Measurements from ENCODE around the gene FXN.

DNA sequence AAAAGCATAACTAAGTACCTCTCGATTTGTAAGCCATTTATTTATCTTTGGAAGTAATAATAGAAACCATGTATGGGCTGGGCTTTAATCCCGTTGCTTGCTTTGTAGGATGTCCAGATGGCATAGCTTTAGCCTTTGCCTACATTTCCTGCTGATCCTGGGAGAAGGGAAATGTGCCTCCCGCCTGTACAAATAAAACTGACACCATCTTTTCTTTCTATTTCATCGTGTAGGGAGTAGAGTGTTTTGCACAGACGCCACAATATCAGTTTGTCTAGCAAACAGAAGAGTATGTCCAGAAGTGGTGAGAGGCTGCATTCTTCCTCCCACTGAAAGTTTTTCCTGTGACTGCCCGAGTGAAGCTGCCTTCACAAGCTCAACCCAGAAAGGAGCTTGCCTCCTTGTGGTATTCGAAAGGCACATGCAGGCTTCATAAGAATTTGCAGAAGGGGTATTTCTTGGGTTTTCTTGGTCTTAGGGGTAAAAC lies 113.8 kb downstream of the FXN start:
- TF ChIP-seq, protein P1, sequence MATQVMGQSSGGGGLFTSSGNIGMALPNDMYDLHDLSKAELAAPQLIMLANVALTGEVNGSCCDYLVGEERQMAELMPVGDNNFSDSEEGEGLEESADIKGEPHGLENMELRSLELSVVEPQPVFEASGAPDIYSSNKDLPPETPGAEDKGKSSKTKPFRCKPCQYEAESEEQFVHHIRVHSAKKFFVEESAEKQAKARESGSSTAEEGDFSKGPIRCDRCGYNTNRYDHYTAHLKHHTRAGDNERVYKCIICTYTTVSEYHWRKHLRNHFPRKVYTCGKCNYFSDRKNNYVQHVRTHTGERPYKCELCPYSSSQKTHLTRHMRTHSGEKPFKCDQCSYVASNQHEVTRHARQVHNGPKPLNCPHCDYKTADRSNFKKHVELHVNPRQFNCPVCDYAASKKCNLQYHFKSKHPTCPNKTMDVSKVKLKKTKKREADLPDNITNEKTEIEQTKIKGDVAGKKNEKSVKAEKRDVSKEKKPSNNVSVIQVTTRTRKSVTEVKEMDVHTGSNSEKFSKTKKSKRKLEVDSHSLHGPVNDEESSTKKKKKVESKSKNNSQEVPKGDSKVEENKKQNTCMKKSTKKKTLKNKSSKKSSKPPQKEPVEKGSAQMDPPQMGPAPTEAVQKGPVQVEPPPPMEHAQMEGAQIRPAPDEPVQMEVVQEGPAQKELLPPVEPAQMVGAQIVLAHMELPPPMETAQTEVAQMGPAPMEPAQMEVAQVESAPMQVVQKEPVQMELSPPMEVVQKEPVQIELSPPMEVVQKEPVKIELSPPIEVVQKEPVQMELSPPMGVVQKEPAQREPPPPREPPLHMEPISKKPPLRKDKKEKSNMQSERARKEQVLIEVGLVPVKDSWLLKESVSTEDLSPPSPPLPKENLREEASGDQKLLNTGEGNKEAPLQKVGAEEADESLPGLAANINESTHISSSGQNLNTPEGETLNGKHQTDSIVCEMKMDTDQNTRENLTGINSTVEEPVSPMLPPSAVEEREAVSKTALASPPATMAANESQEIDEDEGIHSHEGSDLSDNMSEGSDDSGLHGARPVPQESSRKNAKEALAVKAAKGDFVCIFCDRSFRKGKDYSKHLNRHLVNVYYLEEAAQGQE (IDR thresholded peaks at IDR 0.05; ENCODE audit: low read depth, low read length), result no peak
- TF ChIP-seq, protein P2, sequence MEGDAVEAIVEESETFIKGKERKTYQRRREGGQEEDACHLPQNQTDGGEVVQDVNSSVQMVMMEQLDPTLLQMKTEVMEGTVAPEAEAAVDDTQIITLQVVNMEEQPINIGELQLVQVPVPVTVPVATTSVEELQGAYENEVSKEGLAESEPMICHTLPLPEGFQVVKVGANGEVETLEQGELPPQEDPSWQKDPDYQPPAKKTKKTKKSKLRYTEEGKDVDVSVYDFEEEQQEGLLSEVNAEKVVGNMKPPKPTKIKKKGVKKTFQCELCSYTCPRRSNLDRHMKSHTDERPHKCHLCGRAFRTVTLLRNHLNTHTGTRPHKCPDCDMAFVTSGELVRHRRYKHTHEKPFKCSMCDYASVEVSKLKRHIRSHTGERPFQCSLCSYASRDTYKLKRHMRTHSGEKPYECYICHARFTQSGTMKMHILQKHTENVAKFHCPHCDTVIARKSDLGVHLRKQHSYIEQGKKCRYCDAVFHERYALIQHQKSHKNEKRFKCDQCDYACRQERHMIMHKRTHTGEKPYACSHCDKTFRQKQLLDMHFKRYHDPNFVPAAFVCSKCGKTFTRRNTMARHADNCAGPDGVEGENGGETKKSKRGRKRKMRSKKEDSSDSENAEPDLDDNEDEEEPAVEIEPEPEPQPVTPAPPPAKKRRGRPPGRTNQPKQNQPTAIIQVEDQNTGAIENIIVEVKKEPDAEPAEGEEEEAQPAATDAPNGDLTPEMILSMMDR (IDR thresholded peaks at IDR 0.05), result peak; percentile 31
- TF ChIP-seq POLR2AphosphoS5 (IDR thresholded peaks at IDR 0.05; ENCODE audit: low read depth, low read length), result no peak
- no peak for TF ChIP-seq RCOR1 (IDR thresholded peaks at IDR 0.05; ENCODE audit: low read length)
- TF ChIP-seq, protein P3, sequence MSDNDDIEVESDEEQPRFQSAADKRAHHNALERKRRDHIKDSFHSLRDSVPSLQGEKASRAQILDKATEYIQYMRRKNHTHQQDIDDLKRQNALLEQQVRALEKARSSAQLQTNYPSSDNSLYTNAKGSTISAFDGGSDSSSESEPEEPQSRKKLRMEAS (IDR thresholded peaks at IDR 0.05; ENCODE audit: low read depth), result no peak
- no peak for TF ChIP-seq YY1 (IDR thresholded peaks at IDR 0.05; ENCODE audit: low read depth)
- TF ChIP-seq EZH2phosphoT487 (IDR thresholded peaks at IDR 0.05; ENCODE audit: borderline replicate concordance, low read depth), result no peak
- no peak for TF ChIP-seq JUND (IDR thresholded peaks at IDR 0.05)
- no peak for TF ChIP-seq FOXJ3 (CRISPR knock-in tag; IDR thresholded peaks at IDR 0.05)
- TF ChIP-seq TAF1 (IDR thresholded peaks at IDR 0.05; ENCODE audit: borderline replicate concordance, low read depth, low read length), result no peak
- TF ChIP-seq EP300 (IDR thresholded peaks at IDR 0.05; ENCODE audit: borderline replicate concordance in 1 of 2, low read depth in 1 of 2, low read length in 1 of 2), result no peak
- TF ChIP-seq, protein P4, sequence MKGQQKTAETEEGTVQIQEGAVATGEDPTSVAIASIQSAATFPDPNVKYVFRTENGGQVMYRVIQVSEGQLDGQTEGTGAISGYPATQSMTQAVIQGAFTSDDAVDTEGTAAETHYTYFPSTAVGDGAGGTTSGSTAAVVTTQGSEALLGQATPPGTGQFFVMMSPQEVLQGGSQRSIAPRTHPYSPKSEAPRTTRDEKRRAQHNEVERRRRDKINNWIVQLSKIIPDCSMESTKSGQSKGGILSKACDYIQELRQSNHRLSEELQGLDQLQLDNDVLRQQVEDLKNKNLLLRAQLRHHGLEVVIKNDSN (IDR thresholded peaks at IDR 0.05; ENCODE audit: borderline replicate concordance, low read depth), result no peak
